HepG2 (cell line): ENCODE results near the gene EPS8.

Experiments used
- CBFB ChIP-seq: sonication (generic); formaldehyde crosslinking; IDR thresholded peaks from 2 replicates; pipeline ENCODE4 v1.4.0; 2020; ENCODE audit warnings: missing genetic modification reagents
- CTCF ChIP-seq: sonication (generic); formaldehyde crosslinking; IDR thresholded peaks from 2 replicates; pipeline ENCODE4 v1.5.0; 2020; ENCODE audit warnings: mild to moderate bottlenecking, missing genetic modification reagents, moderate library complexity
- JUN ChIP-seq: sonication (generic); formaldehyde crosslinking; IDR thresholded peaks from 2 replicates; pipeline ENCODE4 v1.4.0; 2020; ENCODE audit warnings: mild to moderate bottlenecking, missing genetic modification reagents
- MTA1 ChIP-seq: sonication (generic); formaldehyde crosslinking; IDR thresholded peaks from 2 replicates; pipeline ENCODE4 v1.4.0; 2020; ENCODE audit warnings: missing genetic modification reagents, mild to moderate bottlenecking, borderline replicate concordance
- MTERF4 ChIP-seq: sonication (generic); formaldehyde crosslinking; IDR thresholded peaks from 2 replicates; pipeline ENCODE4 v1.8.0; 2023; ENCODE audit warnings: mild to moderate bottlenecking, missing genetic modification reagents
- NR2F6 ChIP-seq, 2 experiments: IDR thresholded peaks; 2 replicates each; pipeline ENCODE4 v1.6.1; 2016; ENCODE audit warnings: antibody characterized with exemption in 1 of 2, mild to moderate bottlenecking in 1 of 2
- PATZ1 ChIP-seq: sonication (generic); formaldehyde crosslinking; IDR thresholded peaks from 2 replicates; pipeline ENCODE4 v1.4.0; 2020; ENCODE audit warnings: missing genetic modification reagents
- PREB ChIP-seq: sonication (generic); formaldehyde crosslinking; IDR thresholded peaks from 2 replicates; pipeline ENCODE4 v1.4.0; 2020; ENCODE audit warnings: missing genetic modification reagents
- XRCC5 ChIP-seq: fragments of 200-400 bp; formaldehyde crosslinking; optimal IDR thresholded peaks from 2 replicates; pipeline ENCODE3; 2017; ENCODE audit warnings: mild to moderate bottlenecking, low read length
- ZBTB8A ChIP-seq: sonication (generic); formaldehyde crosslinking; IDR thresholded peaks from 2 replicates; pipeline ENCODE4 v1.4.0; 2020; ENCODE audit warnings: mild to moderate bottlenecking, low read depth, missing genetic modification reagents, borderline replicate concordance

- no peak for TF ChIP-seq JUN (CRISPR knock-in tag)
- TF ChIP-seq CBFB: no peak
- no peak for TF ChIP-seq CTCF (CRISPR knock-in tag)
- TF ChIP-seq MTERF4 (CRISPR knock-in tag): no peak
- TF ChIP-seq NR2F6 (IDR thresholded peaks at IDR 0.05): no peak
- no peak for TF ChIP-seq NR2F6 (CRISPR knock-in tag; IDR thresholded peaks at IDR 0.05)
- TF ChIP-seq PREB (CRISPR knock-in tag): no peak
- TF ChIP-seq MTA1 (CRISPR knock-in tag): no peak
- no peak for TF ChIP-seq PATZ1
- TF ChIP-seq XRCC5: no peak
- TF ChIP-seq ZBTB8A (CRISPR knock-in tag): no peak
Measured at GRCh38 chr12:15662983-15663659, 126.1 kb downstream of the EPS8 start.
